NCI-H774 (cell line): ENCODE measurements around the gene IGDCC3.
A peak's percentile ranks its signal among the peaks of the same experiment; 100 is the strongest.

Experiments
- DNase-seq: peaks from one replicate; lab custom pipeline; 2025; lab: John Stamatoyannopoulos, UW

Gene IGDCC3

DNA sequence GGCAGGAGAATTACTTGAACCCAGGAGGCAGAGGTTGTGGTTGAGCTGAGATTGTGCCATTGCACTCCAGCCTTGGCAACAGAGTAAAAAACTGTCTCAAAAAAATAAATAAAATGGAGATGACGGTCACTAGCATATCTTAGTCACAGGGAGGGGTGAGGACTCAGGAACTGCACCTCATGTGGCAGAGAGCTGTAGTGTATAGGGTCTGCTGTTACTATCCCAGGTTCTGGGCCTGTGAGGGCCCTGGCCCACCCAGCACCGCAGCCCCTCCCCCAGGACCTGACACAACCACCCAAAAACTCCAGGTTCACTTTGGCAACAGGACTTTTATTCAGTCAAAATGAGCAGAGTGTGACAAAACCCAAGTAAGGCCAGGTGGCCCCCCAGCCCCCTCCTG, 51.0 kb downstream of the IGDCC3 start:
- DNase-seq, result no peak

DNA sequence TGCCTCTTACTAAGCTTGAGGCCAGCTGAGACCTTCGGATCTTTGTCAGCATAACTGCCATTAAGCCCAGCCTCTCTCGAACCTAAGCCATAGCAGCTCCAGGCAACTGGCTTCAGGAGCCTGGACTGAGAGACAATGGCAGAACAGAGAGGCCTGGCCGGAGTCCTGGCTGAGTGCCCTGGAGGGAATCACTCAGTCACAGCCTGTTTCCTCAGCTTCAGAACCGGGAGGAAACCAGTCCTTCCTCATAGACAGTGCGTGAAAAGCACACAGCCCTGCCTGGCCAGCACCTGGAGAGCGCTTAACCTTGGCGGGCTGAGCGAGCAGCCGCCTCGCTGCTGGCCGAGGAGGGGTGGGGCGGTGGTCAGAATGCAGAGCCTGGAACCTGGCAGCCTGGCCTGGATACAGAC, 51.7 kb downstream of the IGDCC3 start:
- DNase-seq, result peak; percentile 20

DNA sequence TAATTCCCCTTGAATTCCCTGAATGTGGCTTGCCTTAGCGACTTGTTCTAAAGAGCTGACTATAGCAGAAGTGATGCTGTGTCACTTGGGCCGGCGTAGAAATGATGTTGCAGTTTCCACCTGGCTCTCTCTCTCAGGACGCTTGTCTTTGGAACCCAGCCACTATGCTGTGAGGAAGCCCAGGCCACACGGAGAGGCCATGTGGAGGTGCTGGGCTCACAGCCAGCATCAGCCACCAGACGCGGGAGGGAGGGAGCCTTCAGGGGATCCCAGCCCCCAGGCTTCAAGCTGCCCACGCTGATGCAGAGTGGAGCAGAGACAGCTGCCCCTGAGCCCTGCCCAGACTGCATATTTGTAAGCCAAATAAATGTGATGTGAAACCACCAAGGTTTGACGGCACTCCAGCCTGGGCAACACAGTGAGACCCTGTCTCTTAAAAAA, 54.7 kb downstream of the IGDCC3 start:
- peak; percentile 35 for DNase-seq

DNA sequence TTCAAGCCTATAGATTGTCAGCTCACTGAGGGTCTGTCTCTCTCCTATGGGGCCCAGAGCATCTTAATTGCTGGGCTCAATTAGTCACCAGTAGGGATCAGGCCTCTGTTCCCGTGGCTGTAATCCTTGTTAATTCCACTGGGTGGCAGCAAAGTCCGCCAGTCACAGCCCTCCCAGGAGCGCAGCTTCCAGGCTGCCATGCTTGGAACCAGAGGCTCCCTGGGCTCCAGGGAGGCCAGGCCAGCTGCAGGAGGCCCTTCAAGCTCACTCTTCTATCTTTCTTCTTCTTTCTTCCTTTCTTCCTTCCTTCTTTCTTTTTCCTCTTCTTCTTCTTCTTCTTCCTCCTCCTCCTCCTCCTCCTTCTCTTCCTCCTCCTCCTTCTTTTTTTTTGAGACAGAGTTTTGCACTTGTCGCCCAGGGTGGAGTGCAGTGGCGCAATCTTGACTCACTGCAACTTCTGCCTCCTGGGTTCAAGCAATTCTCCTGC, 58.9 kb downstream of the IGDCC3 start:
- peak; percentile 60 for DNase-seq

DNA sequence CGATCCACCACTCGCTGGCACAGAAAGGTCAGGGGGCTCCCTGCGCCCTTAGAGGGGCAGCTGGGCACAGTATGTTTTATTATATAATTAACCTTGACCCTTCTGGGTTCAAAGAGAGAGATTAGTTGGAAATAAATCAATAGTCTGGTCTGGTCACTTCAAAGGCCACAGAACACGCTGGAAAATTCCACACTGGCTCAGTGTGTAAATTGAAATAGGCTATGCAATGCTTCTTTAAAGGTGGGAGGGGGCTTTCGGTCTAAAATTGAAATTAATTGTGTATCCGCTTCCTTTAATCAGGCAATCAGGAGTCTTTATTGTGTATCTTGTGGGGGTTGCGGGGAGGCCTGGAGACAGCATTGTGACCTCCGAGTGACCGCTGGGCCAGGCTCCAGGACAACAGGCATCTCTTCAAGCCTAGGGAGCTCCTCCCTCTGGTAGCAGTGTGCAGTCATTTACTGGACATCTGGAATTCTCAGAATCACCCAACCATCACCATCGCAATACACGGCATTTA, 65.3 kb downstream of the IGDCC3 start:
- no peak for DNase-seq

DNA sequence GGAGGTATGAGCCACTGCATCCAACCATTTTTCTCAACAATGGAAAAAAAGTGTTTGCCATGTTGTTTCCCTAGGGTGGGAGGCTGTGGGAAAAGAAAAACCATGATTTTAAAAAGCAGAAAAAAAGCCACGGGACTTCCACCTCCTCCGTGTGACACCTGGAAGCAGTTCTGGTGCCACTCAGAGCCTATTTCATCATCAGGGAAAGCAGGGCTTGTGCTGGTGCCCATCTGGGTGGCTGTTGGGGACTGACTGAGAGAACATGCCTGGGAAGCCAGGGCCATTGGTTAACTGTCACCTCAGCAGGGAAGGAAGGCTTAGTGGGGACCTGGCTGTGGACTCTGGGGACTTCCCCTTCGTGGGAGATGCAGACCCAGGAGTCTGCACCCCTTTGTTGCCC, 66.0 kb downstream of the IGDCC3 start:
- DNase-seq, result no peak

DNA sequence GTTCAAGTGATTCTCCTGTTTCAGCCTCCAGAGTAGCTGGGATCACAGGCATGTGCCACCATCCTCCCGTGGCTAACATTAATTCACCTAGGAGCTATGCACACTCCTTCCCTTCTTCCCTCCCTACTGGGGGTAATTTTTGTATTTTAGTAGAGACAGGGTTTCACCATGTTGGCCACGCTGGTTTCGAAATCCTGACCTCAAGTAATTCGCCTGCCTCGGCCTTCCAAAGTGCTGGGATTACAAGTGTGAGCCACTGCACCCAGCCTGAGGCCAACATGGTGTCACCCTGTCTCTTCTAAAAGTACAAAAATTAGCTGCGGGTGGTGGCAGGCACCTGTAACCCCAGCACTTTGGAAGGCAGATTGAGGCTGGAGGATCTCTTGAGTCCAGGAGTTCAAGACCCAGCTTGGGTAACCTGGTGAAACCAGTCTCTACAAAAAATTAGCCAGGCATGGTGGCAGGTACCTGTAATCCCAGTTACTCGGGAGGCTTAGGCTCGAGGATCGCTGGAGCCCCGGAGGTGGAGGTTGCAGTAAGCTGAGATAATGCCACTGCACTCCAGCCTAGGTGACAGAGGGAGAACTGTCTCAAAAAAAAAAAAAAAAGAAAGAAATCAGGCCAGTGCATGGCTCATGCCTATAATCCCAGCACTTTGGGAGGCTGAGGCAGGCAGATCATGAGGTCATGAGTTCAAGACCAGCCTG, 67.2 kb downstream of the IGDCC3 start:
- no peak for DNase-seq

DNA sequence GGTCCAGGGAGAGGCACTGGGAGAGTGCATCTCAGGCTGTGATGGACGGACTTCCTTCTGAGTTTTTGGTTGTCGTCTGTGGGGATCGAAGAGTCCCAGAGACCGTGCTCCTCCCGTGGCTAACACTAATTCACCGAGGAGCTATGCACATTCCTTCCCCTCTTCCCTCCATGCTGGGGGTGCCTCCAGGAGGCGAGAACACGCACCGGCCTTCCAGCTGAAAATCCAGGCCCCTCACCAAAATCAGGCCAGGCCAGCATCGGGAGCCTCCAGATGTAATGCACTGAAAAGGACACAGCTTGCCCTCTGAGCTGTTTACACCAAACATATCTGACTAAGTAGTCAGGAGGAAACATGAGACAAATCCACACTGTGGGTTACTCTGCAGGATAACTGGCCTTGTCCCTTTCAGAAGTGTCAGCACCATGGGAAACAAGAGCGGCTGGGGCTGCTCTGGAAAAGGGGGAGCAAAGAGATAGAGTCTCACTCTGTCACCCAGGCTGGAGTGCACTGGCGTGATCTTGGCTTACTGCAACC, 67.9 kb downstream of the IGDCC3 start:
- no peak for DNase-seq

DNA sequence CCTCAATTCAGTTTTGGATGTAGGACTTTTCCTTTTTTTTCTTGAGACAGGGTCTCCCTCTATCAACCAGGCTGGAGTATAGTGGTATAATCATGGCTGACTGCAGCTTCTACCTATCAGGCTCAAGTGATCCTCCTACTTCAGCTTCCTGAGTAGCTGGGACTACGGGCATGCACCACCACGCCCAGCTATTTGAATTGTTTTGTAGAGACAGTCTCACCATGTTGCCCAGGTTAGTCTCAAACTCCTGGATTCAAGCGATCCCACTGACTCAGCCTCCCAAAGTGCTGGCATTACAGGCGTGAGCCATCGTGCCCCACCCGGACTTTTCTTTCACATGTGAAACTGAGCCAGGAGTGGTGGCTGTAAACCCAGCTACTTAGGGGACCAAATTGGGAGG, 69.8 kb downstream of the IGDCC3 start:
- no peak for DNase-seq

DNA sequence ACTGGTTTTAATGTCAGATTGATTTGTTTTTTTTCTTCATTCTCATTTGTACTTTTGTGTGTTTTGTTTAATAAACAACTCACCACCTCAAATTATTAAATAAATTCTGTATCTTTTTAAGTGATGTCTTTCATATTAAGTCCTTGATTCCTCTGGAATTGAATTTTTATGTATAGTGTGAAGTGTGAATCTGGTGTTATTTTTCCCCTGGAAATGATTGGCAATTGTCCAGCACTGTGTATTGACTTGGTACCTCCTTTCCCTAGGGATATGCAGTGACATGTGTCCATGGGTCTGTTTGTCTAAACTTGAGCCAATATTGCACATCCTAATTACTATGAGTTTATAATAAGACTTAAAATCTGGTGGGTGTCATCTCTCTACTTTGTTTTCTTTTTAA, 71.3 kb downstream of the IGDCC3 start:
- no peak for DNase-seq

DNA sequence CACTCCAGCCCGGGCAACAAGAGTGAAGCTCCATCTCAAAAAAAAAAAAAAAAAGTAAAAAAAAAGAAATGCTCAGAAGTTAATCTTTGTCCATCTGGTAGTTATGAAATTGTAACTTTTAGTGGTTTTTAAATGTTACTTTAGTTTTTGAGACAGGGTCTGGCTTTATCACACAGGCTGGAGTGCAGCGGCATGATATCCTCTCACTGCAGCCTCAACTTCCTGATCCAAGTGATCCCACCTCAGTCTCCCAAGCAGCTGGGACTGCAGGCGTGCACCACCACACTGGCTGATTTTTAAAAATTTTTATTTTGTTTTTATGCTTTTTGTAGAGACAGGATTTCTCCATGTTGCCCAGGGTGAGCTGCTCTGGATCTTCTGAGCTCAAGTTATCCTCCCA, 72.0 kb downstream of the IGDCC3 start:
- DNase-seq, result no peak

DNA sequence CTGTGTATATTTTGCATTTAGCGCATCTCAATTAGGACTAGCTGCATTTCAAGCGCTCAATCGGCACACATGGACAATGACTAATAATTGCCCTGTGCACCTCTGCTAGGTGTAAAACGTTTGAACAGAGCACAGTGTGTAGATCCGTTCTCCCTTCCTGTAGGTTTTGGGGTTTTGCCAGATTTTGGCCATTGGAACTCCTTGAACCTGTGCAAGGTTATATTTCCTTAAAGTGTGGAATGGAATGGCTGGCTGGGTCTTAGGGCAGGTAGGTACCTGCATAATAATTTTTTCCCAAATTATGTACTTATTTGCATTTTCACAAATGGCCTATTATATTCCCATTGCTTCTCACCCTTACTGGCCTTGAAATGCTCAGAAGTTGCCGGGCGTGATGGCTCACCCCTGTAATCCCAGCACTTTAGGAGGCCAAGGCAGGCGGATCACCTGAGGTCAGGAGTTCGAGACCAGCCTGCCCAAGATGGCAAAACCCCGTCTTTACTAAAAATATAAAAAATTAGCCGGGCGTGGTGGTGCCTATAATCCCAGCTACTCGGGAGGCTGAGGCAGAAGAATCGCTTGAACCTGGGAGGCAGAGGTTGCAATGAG, 72.5 kb downstream of the IGDCC3 start:
- no peak for DNase-seq

DNA sequence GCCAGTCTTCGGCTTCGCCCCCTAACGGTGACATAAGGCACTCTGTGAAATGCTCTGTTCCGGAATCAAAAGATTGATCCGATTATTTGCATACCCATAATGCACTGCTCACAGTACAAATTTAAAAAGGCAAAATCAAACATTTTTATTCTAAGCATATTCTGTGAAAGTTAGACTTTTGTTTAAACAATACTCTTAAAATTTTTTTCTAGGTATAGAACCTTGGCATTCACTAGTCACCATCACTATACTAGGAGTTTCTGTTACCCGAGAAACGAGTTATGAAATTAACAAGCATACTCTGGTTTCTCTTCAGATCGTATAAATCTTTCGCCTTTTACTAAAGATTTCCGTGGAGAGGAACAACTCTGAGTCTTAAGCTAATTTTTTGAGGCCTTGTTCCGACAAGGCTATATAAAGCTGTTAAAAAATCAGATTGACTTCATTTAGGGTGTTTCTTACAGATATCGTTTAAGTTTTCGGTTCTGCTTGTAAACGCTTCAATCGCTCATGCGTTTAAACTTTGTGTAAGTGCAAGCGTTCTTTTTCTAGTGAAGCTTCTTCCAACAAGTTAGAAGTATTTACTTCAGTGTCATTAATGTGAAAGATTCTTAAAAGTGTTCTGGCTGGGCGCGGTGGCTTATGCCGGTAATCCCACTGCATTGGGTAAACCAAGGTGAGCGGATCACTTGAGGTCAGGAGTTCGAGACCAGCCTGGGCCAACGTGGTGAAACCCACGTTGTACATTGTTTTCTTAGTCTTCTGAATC, 73.2 kb downstream of the IGDCC3 start, which contains the start of gene RNU5B-1:
Gene RNU5B-1 (plus strand): TSS at position 297 of the 769 bp plus-strand sequence.
- DNase-seq, result peak; percentile 85

DNA sequence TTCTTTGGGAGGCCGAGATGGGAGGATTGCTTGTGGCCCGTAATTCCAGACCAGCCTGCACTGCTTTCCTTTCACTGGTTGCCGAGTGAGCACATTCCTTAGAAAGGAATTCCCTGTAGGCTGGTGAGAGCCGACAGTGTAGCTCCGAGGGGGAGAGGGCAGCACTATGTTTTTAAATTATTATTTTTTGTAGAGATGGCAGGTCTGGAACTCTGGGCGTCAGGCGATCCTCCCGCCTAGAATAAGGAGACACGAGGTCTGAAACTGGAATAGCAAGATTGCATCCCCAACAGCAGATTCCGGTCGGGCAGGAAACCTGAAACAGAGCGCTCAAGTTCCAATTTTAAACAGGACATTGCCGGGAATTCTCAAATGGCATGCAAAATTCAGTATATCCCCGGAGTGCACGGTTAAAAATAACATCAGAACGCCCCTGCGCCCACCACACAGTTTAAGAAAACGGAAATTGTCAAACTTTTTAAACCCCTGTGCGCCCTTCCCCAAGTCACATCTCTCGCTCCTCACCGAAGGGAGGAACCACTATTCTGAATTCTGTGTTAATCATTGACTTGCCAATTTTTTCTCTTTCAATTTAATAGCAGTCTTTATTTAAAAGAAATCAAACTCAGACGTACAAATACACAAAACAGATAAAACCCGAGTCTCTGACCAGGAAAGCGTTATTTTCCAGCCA, 74.0 kb downstream of the IGDCC3 start:
- DNase-seq, result no peak

DNA sequence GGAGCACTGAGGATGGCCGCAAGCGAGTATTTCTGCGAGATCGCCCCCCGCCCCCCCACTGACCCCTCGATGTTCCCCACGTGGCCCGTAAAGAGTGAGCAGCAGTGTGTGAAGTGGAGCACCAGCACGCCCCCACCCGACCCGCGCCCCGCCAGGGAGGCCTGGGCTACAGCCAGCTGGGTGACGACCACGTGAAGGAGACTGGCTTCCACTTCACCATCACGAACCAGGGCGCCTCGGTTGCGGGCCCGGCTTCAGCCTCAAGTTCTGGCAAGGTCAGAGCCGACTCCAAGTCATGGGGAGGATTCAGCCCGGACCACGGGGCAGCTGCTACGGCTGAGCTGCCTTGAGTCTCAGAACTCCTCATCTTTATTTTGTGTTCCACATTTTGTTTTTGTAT, 75.7 kb downstream of the IGDCC3 start:
- DNase-seq, result no peak

DNA sequence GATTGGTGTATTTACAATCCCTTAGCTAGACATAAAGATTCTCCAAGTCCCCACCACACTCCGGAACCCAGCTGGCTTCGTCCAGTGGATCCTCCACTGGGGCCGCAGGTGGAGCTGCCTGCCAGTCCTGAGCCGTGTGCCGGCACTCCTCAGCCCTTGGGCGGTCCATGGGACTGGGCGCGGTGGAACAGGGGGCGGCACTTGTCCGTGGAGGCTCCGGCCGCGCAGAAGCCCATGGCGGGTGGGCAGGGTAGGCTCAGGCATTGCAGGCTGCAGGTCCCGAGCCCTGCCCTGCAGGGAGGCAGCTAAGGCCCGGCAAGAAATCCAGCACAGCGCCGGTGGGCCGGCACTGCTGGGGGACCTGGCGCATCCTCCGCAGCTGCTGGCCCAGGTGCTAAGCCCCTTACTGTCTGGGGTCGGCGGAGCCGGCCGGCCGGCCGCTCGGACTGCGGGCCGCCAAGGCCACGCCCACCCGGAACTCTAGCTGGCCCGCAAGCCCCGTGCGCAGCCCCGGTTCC, 76.8 kb downstream of the IGDCC3 start:
- no peak for DNase-seq

DNA sequence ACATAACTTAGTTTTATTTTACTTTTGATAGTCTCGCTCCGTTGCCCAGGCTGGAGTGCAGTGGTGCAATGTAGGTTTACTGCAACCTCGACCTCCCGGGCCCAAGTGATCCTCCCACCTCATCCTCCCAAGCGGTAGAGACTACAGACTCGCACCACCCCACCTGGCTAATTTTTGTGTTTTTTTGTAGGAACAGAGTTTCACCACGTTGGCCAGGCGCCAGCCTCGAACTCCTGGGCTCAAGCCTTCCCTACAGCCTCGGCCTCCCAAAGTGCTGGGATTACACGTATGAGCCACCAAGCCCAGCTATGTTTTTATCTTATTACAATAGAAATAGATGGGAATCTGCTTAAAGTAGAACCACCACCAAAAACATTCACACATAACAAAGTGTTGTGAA, 79.1 kb downstream of the IGDCC3 start:
- DNase-seq, result no peak

DNA sequence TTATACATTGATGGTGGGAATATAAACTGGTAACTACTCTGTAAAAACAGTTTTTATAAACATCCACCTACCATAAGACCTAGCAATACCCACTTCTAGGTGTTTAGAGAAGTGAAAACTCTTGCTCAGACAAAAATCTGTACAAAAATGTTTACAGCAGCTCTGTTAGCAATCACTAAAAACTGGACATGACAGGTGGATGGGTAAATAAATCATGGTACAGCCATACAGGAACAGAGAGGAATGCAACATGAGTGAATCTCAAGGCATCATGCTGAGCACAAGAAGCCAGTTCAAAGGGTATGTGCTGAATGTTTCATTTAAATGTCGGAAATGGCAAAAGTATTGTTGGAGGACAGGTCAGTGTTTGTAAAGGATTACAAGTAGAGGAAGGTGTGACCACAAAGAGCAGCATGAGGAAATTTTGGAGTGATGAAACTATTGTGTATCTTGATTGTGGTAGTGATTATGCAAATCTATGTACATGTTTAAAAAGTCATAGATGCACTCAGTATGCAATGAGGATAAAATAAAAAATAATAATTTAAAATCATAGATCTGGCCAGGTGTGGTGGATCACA, 84.8 kb downstream of the IGDCC3 start:
- DNase-seq, result no peak

DNA sequence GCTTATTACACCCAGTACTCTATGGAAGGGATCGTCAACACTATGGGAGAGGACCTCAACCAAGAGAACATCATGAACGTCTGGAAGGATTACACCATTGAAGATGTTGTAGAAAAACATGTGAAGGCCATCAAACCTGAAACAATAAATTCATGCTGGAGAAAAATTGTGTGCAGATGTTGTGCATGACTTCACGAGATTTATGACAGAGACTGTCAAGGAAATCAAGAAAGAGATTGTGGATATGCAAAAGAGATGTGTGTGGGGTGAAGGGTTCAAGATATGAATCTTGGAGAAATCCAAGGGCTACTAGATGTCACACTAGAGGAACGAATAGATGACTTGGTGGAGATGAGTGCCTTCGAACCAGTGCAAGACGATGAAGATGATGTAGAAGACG, 87.6 kb downstream of the IGDCC3 start:
- DNase-seq, result no peak

DNA sequence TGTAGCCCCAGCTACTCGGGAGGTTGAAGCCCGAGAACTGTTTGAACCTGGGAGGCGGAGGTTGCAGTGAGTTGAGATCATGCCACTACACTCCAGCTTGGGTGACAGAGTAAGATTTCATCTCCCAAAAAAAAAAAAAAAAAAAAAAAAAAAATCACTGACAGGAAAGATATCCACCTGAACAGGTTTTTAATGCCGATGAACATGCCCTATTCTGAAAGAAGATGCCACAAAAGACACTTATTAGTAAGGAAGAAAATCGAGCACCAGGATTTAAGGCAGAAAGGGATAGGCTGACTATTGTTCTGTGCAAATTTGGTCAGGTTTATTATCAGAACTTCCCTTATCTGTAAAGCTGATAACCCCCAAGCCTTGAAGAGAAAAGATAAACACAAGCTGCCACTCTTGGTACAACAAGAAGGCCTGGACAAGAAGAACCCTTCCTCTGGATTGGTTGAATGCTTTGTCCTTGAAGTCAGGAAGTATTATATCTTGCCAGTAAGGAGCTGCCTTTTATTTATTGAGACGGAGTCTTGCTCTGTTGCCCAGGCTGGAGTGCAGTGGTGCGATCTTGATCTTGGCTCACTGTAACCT, 88.4 kb downstream of the IGDCC3 start:
- no peak for DNase-seq

DNA sequence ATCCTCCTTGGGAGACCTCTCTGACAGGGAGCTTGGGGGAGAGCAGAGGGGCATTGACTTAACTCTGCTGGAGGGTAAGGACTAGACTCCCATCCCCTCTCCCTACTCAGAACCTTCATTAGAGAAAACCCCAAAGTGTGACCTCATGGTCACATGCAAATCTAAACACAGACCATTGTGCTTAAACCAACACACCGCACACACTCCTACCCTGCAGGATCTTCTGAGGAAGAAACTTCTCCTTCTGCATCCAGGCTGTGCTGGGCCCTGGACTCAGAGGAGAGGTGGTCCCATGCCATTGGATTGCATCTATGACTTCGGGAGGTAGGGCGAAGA, 90.3 kb downstream of the IGDCC3 start:
- DNase-seq, result no peak
